K562 (cell line): ENCODE data around the gene IFT81. TPM values are rescaled to one million over a fixed set of nuclear protein-coding genes. Genes with fewer than 3 reads are reported as not detected.
A peak's percentile ranks its signal among the peaks of the same experiment; 100 is the strongest.

Experiments
- ATF1 ChIP-seq, 2 experiments: fragments of 450-650 bp in 1 of 2; IDR thresholded peaks; 2 replicates each; pipeline ENCODE4 v1.6.1; 2016; ENCODE audit warnings: missing compliant biosample characterization in 1 of 2, missing genetic modification characterization in 1 of 2
- ELF1 ChIP-seq: fragments of 200-800 bp; sonication (Bioruptor generic); IDR thresholded peaks from 2 replicates; pipeline ENCODE4 v1.6.1; 2016; ENCODE audit warnings: missing genetic modification characterization, missing compliant biosample characterization
- MAFK ChIP-seq: IDR thresholded peaks from 2 replicates; pipeline ENCODE4 v1.6.1; 2011; ENCODE audit warnings: low read length, improper control_type of control experiment
- RAD21 ChIP-seq, 2 experiments: fragments of 250-450 bp in 1 of 2; fragments of 450-650 bp in 1 of 2; sonication (Bioruptor Pico) in 1 of 2; formaldehyde crosslinking in 1 of 2; IDR thresholded peaks in 1 of 2; conservative IDR thresholded peaks in 1 of 2; 2 replicates each; pipeline versions ENCODE4 v1.4.0 to v1.8.0; 2020 to 2022; ENCODE audit warnings: mild to moderate bottlenecking in 2 of 2, moderate library complexity in 1 of 2
- SAFB ChIP-seq: fragments of 200-400 bp; formaldehyde crosslinking; IDR thresholded peaks from 2 replicates; pipeline ENCODE4 v1.6.1; 2017; ENCODE audit warnings: low read depth, low read length, borderline replicate concordance
- SMC3 ChIP-seq: conservative IDR thresholded peaks from 2 replicates; pipeline ENCODE4 v1.6.1; 2011; ENCODE audit warnings: low read depth, low read length, improper control_type of control experiment; ENCODE audit not compliant: insufficient read depth
- ZNF695 ChIP-seq: fragments of 450-650 bp; formaldehyde crosslinking; IDR thresholded peaks from 2 replicates; pipeline ENCODE4 v1.4.0; 2020; ENCODE audit warnings: mild to moderate bottlenecking, moderate library complexity
- polyA plus RNA-seq, 8 experiments: library from polyadenylated mRNA; depleted of rRNA in 4 of 8; stranded (reverse) in 5 of 8; unstranded in 3 of 8; fragments of >200 nt; fragmentation: Nextera tagmentation in 2 of 8; fragmentation: Illumina TruSeq in 1 of 8; extraction: Ambion mirVana in 2 of 8; extraction: Trizol in 1 of 8; gene quantifications; 2 replicates each; pipeline versions ENCODE4 v1.2.1 to v1.2.3, GENCODE V29; 2011 to 2014; ENCODE audit warnings: inconsistent platforms in 1 of 8, missing spikeins in 1 of 8
- total RNA-seq, 7 experiments: library from RNA; depleted of rRNA in 6 of 7; stranded (reverse); fragments of >200 nt in 6 of 7; fragmentation: Illumina TruSeq in 2 of 7; extraction: Trizol in 2 of 7; gene quantifications; 2 replicates each; pipeline versions ENCODE4 v1.2.1 to v1.2.3, GENCODE V29; 2011 to 2021; ENCODE audit warnings: low replicate concordance in 1 of 7
- TF ChIP-seq, protein P1 (sequence below), 2 experiments: fragments of 450-650 bp; formaldehyde crosslinking in 1 of 2; IDR thresholded peaks; 2 replicates each; pipeline versions ENCODE4 v1.4.0 to v1.6.1; 2014 to 2020; ENCODE audit warnings: mild to moderate bottlenecking in 2 of 2, borderline replicate concordance in 1 of 2, low read depth in 1 of 2
- TF ChIP-seq, protein P2 (sequence below): sonication (generic); formaldehyde crosslinking; IDR thresholded peaks from 2 replicates; pipeline ENCODE4 v1.8.1; 2023; ENCODE audit warnings: mild to moderate bottlenecking, missing genetic modification reagents

Gene IFT81
- total and polyA plus RNA-seq, 9 of the 15 experiments (the other 6 are each of a cell fraction or from before 2014, with no cell fraction given) = 2.8 to 11.9 (median 7.9) TPM

DNA sequence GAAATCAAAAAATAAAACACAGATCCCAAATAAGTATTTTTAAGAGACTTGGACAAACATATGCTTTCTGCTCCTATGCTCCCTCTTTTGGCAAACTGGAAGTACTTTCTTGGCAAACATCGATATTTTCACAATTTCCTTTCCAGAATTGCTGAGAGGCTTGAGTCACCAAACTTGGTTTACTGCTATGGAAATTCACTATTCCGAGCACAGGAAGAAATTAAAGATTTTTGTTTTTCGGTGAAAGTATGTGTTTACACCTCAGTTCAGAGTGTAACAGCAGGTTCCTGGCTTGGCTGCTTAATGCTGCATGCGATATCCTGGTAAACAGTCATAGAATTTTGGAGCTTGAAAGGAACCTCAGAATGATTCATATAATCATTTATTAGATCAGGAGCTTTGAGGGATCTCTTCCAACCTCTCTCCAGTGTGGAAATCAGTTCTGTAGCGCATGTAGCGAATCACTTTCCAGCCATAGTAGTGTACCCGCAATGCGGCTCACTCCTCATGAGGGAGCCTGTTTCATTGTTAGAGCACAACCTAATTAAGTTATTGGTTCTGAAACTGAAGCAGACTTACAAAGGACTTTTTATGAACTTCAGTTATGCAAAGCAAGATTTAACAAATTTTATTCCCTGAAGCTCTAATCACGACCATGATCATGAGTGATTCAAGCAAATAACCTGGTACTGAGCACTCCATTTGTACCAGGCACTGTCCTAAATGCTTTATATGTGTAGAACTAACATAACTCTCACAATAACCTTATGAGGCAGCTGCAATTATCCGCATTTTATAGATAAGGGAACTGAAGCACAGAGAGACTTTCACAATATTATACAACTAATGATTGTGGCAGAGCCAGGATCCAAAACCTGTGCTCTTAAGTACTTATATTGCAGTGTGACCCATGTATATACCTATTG lies 100.5 kb downstream of the IFT81 start (continued):
- TF ChIP-seq, protein P1, sequence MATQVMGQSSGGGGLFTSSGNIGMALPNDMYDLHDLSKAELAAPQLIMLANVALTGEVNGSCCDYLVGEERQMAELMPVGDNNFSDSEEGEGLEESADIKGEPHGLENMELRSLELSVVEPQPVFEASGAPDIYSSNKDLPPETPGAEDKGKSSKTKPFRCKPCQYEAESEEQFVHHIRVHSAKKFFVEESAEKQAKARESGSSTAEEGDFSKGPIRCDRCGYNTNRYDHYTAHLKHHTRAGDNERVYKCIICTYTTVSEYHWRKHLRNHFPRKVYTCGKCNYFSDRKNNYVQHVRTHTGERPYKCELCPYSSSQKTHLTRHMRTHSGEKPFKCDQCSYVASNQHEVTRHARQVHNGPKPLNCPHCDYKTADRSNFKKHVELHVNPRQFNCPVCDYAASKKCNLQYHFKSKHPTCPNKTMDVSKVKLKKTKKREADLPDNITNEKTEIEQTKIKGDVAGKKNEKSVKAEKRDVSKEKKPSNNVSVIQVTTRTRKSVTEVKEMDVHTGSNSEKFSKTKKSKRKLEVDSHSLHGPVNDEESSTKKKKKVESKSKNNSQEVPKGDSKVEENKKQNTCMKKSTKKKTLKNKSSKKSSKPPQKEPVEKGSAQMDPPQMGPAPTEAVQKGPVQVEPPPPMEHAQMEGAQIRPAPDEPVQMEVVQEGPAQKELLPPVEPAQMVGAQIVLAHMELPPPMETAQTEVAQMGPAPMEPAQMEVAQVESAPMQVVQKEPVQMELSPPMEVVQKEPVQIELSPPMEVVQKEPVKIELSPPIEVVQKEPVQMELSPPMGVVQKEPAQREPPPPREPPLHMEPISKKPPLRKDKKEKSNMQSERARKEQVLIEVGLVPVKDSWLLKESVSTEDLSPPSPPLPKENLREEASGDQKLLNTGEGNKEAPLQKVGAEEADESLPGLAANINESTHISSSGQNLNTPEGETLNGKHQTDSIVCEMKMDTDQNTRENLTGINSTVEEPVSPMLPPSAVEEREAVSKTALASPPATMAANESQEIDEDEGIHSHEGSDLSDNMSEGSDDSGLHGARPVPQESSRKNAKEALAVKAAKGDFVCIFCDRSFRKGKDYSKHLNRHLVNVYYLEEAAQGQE (IDR thresholded peaks at IDR 0.05; ENCODE audit: borderline replicate concordance) = peak; percentile 16; the same call in 1 of the 2 replicates
- TF ChIP-seq, protein P1 (CRISPR knock-in tag; IDR thresholded peaks at IDR 0.05; ENCODE audit: low read depth) = no peak
- no peak for TF ChIP-seq ZNF695
- 0 out of 2 replicates have a peak, but pooled peaks have one; percentile 16 for TF ChIP-seq SMC3
- TF ChIP-seq ATF1 (CRISPR knock-in tag; IDR thresholded peaks at IDR 0.05) = no peak
- no peak for TF ChIP-seq ATF1 (tag; IDR thresholded peaks at IDR 0.05)
- no peak for TF ChIP-seq SAFB
- peak; percentile 19 to 54; a peak in 2 of 4 replicates for TF ChIP-seq RAD21 (CRISPR knock-in tag; conservative IDR thresholded peaks at IDR 0.05 in 1 of 2, IDR thresholded peaks at IDR 0.05 in 1 of 2)
- TF ChIP-seq MAFK = no peak
- no peak for TF ChIP-seq ELF1 (tag)
- TF ChIP-seq, protein P2, sequence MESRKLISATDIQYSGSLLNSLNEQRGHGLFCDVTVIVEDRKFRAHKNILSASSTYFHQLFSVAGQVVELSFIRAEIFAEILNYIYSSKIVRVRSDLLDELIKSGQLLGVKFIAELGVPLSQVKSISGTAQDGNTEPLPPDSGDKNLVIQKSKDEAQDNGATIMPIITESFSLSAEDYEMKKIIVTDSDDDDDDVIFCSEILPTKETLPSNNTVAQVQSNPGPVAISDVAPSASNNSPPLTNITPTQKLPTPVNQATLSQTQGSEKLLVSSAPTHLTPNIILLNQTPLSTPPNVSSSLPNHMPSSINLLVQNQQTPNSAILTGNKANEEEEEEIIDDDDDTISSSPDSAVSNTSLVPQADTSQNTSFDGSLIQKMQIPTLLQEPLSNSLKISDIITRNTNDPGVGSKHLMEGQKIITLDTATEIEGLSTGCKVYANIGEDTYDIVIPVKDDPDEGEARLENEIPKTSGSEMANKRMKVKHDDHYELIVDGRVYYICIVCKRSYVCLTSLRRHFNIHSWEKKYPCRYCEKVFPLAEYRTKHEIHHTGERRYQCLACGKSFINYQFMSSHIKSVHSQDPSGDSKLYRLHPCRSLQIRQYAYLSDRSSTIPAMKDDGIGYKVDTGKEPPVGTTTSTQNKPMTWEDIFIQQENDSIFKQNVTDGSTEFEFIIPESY = peak; percentile 69; the same call in 1 of the 2 replicates
- TF ChIP-seq, all 486 proteins: peak for 5
